ENCODE results near the gene FAM117B.

- TF ChIP-seq CTCF (IDR thresholded peaks at IDR 0.05), result no peak
- no peak for TF ChIP-seq POLR2A (IDR thresholded peaks at IDR 0.05)
Measured at GRCh38 chr2:202718614-202719013, 83.8 kb downstream of the FAM117B start.
